Peyer's patch (tissue), 4 donors: ENCODE data around the gene PRR5.

Experiments used
- POLR2A ChIP-seq, 2 donors: fragments of 450-650 bp; IDR thresholded peaks; one replicate each; pipeline ENCODE4 v1.5.1; 2017; ENCODE audit warnings: antibody characterized with exemption in 2 of 2, mild to moderate bottlenecking in 2 of 2, moderate library complexity in 2 of 2
- TF ChIP-seq, protein P1 (sequence below), 6 experiments: fragments of 450-650 bp in 4 of 6; fragments of 200-600 bp in 2 of 6; sonication (generic) in 1 of 6; IDR thresholded peaks; one replicate each; pipeline ENCODE4 v1.5.1; 2017 to 2019; ENCODE audit warnings: antibody characterized with exemption in 6 of 6, mild to moderate bottlenecking in 3 of 6, moderate library complexity in 1 of 6

GRCh38 chr22:44678556-44679305, 23.3 kb upstream of the PRR5 start:
- TF ChIP-seq, protein P1, sequence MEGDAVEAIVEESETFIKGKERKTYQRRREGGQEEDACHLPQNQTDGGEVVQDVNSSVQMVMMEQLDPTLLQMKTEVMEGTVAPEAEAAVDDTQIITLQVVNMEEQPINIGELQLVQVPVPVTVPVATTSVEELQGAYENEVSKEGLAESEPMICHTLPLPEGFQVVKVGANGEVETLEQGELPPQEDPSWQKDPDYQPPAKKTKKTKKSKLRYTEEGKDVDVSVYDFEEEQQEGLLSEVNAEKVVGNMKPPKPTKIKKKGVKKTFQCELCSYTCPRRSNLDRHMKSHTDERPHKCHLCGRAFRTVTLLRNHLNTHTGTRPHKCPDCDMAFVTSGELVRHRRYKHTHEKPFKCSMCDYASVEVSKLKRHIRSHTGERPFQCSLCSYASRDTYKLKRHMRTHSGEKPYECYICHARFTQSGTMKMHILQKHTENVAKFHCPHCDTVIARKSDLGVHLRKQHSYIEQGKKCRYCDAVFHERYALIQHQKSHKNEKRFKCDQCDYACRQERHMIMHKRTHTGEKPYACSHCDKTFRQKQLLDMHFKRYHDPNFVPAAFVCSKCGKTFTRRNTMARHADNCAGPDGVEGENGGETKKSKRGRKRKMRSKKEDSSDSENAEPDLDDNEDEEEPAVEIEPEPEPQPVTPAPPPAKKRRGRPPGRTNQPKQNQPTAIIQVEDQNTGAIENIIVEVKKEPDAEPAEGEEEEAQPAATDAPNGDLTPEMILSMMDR (IDR thresholded peaks at IDR 0.05) = no peak
- TF ChIP-seq POLR2A (IDR thresholded peaks at IDR 0.05) = no peak
